ENCODE data around the gene COL16A1.

The COL16A1 gene

DNA sequence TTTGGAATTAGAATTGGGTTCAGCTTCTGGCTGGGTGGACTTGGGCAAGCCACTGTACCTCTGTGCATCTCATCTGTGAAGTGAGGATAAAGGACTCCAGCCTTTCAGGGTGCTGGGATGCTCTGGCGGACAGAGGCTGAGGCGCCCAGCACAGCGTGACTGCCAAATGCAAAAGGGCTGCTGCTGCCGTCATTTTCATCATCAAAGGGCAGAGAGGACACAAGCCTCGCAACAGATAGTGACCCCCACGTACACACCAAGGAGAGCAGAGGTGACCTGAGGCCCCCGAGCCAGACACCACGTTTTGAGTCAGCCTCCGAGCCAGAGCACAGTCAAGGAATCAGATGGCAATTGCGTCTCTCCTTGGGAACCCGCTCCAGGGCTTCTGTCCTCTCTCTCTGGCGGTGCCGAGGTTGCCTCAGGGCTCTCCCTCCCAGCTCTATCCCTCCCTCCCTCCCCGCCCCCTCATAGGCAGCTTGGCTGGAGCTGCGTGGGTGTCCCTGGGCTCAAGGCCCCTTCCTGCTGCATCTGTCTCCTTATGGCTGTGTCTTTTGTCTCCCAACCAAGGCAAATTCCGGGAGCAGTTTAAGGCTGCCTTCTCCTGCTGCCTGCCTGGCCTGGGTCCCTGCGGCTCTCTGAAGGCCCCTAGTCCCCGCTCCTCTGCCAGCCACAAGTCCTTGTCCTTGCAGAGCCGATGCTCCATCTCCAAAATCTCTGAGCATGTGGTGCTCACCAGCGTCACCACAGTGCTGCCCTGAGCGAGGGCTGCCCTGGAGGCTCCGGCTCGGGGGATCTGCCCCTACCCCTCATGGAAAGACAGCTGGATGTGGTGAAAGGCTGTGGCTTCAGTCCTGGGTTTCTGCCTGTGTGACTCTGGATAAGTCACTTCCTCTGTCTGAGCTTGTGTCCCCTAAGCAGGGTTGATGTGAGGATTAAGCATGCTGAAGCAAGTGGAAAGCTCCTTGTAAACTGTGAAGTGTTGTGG lies 77.3 kb downstream of the COL16A1 start:
- H3K36me3 ChIP-seq (ENCODE audit: control insufficient read depth in 2 of 2, insufficient read depth in 1 of 2, low read length in 2 of 2), result peaks cover 0 to 59% of the 10 kb centered on the region in 2 experiments; a peak in 1 of 3 replicates
- H3K4me1 ChIP-seq (ENCODE audit: control insufficient read depth, insufficient read depth, low read length), result no peaks in the 10 kb centered on the region
- POLR2A ChIA-PET, result interaction anchor here (0.7 kb wide), 1 partner anchor 456 kb away, joined by 4 read pairs; no protein-coding TSS in a partner anchor
- no peak overlapping the region for H3K27ac ChIP-seq (ENCODE audit: extremely low read depth, low read depth, low read length)
- CTCF ChIA-PET, result interaction anchor here (0.5 to 1.1 kb wide), 4 partner anchors 8 to 558 kb away, joined by 3 to 11 read pairs (median 4); no protein-coding TSS in a partner anchor
- no peaks in the 10 kb centered on the region for H3K9me3 ChIP-seq (ENCODE audit: control insufficient read depth, insufficient read depth, low read depth, low read length)
- TF ChIP-seq REPIN1 (tag by site-specific recombination; IDR thresholded peaks at IDR 0.05; ENCODE audit: low read depth), result no peak
- TF ChIP-seq EGR2 (tag by site-specific recombination; IDR thresholded peaks at IDR 0.05; ENCODE audit: low read depth), result peak; percentile 60; the same call in 1 of the 2 replicates
- peak; percentile 80 for TF ChIP-seq ZFHX2 (tag by site-specific recombination; conservative IDR thresholded peaks at IDR 0.05)
- no peak overlapping the region for H3K4me3 ChIP-seq (ENCODE audit: low read depth, low read length)

DNA sequence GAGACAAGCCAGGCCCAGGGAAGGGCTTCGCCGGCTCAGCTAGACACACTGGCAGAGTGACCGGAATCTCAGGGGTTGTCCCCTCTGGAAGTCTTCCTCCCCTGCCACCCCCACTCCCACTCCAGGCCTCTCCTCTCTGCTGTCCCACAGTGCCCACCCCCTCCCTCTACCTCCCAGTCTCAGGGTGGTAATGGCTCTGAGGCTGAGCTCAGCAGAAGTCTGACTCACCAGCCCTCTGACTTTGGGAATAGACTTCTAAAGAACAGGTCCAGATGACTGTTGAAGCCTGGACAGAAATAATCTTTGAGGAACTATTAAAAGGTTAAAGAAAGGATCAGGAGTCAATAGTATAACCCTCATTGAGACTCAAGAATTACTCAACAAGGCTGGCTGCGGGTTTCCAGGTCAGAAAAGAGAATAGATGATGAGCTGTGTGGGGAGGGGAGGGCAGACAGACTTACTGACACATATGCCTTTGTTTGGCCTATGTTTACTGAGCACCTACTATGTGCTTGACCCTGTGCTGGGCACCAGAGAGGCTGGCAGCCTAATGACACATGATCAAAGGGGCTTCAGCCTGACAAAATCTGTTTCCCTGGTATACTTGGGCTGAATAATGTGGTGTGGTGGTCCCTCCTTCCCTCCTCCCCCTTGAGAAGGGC lies 78.1 kb downstream of the COL16A1 start:
- Histone ChIP-seq H3K27ac (ENCODE audit: extremely low read depth, low read depth, low read length) (no peak overlapping the region), H3K4me1 (ENCODE audit: control insufficient read depth, insufficient read depth, low read length) (no peaks in the 10 kb centered on the region), H3K36me3 (ENCODE audit: control insufficient read depth in 2 of 2, insufficient read depth in 1 of 2, low read length in 2 of 2) (peaks cover 0 to 50% of the 10 kb centered on the region in 2 experiments; a peak in 1 of 3 replicates), H3K4me3 (ENCODE audit: low read depth, low read length) (no peak overlapping the region), H3K9me3 (ENCODE audit: control insufficient read depth, insufficient read depth, low read depth, low read length) (no peaks in the 10 kb centered on the region)
- ChIA-PET CTCF (interaction anchor here (0.7 kb wide), 1 partner anchor 10 kb away, joined by 3 read pairs; no protein-coding TSS in a partner anchor), POLR2A (interaction anchor here (0.7 kb wide), 1 partner anchor 457 kb away, joined by 4 read pairs; no protein-coding TSS in a partner anchor)
- TF ChIP-seq, protein P1, sequence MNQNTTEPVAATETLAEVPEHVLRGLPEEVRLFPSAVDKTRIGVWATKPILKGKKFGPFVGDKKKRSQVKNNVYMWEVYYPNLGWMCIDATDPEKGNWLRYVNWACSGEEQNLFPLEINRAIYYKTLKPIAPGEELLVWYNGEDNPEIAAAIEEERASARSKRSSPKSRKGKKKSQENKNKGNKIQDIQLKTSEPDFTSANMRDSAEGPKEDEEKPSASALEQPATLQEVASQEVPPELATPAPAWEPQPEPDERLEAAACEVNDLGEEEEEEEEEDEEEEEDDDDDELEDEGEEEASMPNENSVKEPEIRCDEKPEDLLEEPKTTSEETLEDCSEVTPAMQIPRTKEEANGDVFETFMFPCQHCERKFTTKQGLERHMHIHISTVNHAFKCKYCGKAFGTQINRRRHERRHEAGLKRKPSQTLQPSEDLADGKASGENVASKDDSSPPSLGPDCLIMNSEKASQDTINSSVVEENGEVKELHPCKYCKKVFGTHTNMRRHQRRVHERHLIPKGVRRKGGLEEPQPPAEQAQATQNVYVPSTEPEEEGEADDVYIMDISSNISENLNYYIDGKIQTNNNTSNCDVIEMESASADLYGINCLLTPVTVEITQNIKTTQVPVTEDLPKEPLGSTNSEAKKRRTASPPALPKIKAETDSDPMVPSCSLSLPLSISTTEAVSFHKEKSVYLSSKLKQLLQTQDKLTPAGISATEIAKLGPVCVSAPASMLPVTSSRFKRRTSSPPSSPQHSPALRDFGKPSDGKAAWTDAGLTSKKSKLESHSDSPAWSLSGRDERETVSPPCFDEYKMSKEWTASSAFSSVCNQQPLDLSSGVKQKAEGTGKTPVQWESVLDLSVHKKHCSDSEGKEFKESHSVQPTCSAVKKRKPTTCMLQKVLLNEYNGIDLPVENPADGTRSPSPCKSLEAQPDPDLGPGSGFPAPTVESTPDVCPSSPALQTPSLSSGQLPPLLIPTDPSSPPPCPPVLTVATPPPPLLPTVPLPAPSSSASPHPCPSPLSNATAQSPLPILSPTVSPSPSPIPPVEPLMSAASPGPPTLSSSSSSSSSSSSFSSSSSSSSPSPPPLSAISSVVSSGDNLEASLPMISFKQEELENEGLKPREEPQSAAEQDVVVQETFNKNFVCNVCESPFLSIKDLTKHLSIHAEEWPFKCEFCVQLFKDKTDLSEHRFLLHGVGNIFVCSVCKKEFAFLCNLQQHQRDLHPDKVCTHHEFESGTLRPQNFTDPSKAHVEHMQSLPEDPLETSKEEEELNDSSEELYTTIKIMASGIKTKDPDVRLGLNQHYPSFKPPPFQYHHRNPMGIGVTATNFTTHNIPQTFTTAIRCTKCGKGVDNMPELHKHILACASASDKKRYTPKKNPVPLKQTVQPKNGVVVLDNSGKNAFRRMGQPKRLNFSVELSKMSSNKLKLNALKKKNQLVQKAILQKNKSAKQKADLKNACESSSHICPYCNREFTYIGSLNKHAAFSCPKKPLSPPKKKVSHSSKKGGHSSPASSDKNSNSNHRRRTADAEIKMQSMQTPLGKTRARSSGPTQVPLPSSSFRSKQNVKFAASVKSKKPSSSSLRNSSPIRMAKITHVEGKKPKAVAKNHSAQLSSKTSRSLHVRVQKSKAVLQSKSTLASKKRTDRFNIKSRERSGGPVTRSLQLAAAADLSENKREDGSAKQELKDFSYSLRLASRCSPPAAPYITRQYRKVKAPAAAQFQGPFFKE (tag by site-specific recombination; IDR thresholded peaks at IDR 0.05; ENCODE audit: borderline replicate concordance), result no peak
- TF ChIP-seq, protein P2, sequence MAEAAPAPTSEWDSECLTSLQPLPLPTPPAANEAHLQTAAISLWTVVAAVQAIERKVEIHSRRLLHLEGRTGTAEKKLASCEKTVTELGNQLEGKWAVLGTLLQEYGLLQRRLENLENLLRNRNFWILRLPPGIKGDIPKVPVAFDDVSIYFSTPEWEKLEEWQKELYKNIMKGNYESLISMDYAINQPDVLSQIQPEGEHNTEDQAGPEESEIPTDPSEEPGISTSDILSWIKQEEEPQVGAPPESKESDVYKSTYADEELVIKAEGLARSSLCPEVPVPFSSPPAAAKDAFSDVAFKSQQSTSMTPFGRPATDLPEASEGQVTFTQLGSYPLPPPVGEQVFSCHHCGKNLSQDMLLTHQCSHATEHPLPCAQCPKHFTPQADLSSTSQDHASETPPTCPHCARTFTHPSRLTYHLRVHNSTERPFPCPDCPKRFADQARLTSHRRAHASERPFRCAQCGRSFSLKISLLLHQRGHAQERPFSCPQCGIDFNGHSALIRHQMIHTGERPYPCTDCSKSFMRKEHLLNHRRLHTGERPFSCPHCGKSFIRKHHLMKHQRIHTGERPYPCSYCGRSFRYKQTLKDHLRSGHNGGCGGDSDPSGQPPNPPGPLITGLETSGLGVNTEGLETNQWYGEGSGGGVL (tag by site-specific recombination; IDR thresholded peaks at IDR 0.05), result peak; percentile 49; the same call in 1 of the 2 replicates
- TF ChIP-seq ZNF664 (tag by site-specific recombination; IDR thresholded peaks at IDR 0.05) (peak; percentile 93), ZFHX2 (tag by site-specific recombination; conservative IDR thresholded peaks at IDR 0.05) (peak; percentile 81), EGR2 (tag by site-specific recombination; IDR thresholded peaks at IDR 0.05; ENCODE audit: low read depth) (peak; percentile 79; the same call in 1 of the 2 replicates)

DNA sequence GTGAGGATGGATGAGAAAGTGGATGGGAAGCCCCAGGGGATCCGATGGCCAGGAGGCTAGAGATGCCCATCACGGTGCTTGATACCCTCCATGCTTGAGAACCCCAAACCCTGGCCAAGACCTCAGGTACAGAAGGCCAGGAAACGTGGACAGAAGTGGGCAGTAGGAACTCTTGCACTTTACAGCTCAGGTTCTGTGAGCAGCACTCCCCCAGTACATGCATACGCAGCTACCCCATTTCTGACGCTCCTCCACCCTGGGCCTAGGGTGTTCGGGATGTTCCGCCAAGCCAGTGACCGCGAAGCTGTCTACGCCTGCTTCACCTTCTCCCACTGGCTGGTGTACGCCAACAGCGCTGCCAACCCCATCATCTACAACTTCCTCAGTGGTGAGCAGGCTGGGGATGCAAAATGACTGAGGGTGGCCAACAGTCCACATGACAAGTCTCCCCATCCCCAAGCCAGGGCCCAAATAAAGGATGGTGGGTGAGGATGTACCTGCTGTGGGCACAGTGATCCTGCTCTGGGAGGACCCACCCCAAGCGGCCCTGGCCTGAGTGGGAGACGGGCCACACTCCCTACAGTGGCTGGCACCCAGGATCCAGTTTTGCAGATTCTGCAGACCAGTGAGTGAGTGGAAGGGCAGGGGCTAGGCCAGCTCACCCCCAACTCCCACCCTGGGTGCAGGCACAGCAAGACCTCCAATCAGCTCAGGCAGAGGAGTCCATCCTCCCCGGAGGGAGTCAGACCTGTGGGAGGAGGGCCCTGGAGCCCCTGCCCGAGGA lies 78.9 kb downstream of the COL16A1 start:
- H3K9me3 ChIP-seq (ENCODE audit: control insufficient read depth, insufficient read depth, low read depth, low read length), result no peaks in the 10 kb centered on the region
- ChIA-PET CTCF (interaction anchor here (0.6 kb wide), 1 partner anchor 457 kb away, joined by 5 read pairs; no protein-coding TSS in a partner anchor), POLR2A (no interaction called here)
- H3K4me3 ChIP-seq (ENCODE audit: low read depth, low read length), result no peak overlapping the region
- TF ChIP-seq, protein P3, sequence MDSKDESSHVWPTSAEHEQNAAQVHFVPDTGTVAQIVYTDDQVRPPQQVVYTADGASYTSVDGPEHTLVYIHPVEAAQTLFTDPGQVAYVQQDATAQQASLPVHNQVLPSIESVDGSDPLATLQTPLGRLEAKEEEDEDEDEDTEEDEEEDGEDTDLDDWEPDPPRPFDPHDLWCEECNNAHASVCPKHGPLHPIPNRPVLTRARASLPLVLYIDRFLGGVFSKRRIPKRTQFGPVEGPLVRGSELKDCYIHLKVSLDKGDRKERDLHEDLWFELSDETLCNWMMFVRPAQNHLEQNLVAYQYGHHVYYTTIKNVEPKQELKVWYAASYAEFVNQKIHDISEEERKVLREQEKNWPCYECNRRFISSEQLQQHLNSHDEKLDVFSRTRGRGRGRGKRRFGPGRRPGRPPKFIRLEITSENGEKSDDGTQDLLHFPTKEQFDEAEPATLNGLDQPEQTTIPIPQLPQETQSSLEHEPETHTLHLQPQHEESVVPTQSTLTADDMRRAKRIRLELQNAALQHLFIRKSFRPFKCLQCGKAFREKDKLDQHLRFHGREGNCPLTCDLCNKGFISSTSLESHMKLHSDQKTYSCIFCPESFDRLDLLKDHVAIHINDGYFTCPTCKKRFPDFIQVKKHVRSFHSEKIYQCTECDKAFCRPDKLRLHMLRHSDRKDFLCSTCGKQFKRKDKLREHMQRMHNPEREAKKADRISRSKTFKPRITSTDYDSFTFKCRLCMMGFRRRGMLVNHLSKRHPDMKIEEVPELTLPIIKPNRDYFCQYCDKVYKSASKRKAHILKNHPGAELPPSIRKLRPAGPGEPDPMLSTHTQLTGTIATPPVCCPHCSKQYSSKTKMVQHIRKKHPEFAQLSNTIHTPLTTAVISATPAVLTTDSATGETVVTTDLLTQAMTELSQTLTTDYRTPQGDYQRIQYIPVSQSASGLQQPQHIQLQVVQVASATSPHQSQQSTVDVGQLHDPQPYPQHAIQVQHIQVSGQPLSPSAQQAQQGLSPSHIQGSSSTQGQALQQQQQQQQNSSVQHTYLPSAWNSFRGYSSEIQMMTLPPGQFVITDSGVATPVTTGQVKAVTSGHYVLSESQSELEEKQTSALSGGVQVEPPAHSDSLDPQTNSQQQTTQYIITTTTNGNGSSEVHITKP (tag by site-specific recombination; IDR thresholded peaks at IDR 0.05), result 0 out of 2 replicates have a peak, but pooled peaks have one; percentile 13
- no peak for TF ChIP-seq ZNF155 (tag by site-specific recombination; IDR thresholded peaks at IDR 0.05)
- TF ChIP-seq ZIC2 (tag by site-specific recombination; IDR thresholded peaks at IDR 0.05), result 0 out of 2 replicates have a peak, but pooled peaks have one; percentile 23
- no peak overlapping the region for H3K27ac ChIP-seq (ENCODE audit: extremely low read depth, low read depth, low read length)
- H3K4me1 ChIP-seq (ENCODE audit: control insufficient read depth, insufficient read depth, low read length), result no peaks in the 10 kb centered on the region
- peaks cover 0 to 43% of the 10 kb centered on the region in 2 experiments; a peak in 1 of 3 replicates for H3K36me3 ChIP-seq (ENCODE audit: control insufficient read depth in 2 of 2, insufficient read depth in 1 of 2, low read length in 2 of 2)
